ENCODE data around the gene SLC22A12.

The SLC22A12 gene

DNA sequence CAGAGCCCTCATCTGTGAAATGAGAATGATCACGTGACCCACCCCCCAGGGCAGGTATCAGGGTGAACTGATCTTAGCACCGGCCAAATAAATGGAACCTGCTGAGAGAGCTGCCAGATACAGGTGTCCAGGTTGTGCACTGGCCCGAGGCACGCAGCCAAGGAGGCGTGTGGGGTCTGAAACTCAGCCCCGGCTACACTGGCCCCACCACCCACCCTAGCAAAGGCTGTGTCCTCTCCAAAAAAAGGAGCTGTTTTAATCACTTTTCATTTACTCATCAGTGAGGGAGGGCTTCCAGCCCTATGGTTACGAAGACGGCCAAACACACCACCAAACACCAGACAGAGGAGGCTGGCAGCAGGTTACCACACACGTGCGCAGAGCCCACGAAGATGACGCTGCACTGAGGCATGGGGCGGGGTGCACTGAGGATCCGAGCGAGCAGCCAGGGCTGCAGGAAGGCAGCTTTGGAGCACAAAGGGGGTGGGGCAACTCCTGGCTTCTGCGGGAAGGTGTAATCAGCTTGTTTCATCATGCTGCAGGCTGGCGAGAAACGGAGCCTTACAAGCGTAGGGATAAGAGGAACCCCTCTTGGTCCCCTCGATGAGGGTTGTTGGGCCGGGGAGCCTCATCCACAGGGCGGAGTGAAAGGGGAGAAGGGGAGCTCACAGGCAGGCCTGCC is 19.5 kb upstream of the SLC22A12 start:
- no peaks in the 10 kb centered on the region for H3K9me3 ChIP-seq (ENCODE audit: low read depth, low read length)
- H3K27ac ChIP-seq, result no peak overlapping the region
- H3K4me3 ChIP-seq, result no peak overlapping the region
- H3K9ac ChIP-seq (ENCODE audit: insufficient read length), result no peak overlapping the region
- H3K36me3 ChIP-seq (ENCODE audit: insufficient read depth, low read length), result no peaks in the 10 kb centered on the region
- DNase-seq (ENCODE audit: low read depth, low spot score), result no peak
- TF ChIP-seq FOXP2 (optimal IDR thresholded peaks at IDR 0.05; ENCODE audit: control extremely low read depth, extremely low read length, insufficient read depth) (no peak), EZH2 (IDR thresholded peaks at IDR 0.05) (no peak), POLR2AphosphoS5 (IDR thresholded peaks at IDR 0.05; ENCODE audit: borderline replicate concordance, low read depth, low read length) (no peak)

DNA sequence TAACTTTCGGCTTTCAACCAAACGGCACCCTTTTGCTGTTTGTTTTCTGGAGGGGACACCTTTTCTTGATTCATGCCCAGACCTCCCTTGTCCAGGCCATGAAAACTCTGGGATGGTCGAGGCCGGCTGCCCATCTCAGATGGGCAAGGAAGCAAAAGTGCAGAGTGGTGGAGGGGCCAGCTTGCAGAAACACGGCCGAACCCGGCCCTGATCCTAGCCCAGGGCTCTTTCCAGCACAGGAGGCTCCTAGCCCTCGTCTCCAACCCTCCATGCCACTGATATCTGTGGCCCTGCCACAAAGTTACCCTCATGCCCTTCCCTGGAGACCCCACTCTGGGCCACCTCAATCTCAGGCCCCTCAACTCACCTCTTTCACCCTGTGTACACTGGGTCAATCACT is 18.9 kb upstream of the SLC22A12 start:
- no peaks in the 10 kb centered on the region for H3K36me3 ChIP-seq (ENCODE audit: insufficient read depth, low read length)
- H3K9me3 ChIP-seq (ENCODE audit: low read depth, low read length), result no peaks in the 10 kb centered on the region
- H3K9ac ChIP-seq (ENCODE audit: insufficient read length), result no peak overlapping the region
- TF ChIP-seq EZH2 (IDR thresholded peaks at IDR 0.05) (no peak), POLR2AphosphoS5 (IDR thresholded peaks at IDR 0.05; ENCODE audit: borderline replicate concordance, low read depth, low read length) (no peak), FOXP2 (optimal IDR thresholded peaks at IDR 0.05; ENCODE audit: control extremely low read depth, extremely low read length, insufficient read depth) (no peak)
- no peak overlapping the region for H3K27ac ChIP-seq
- no peak for DNase-seq (ENCODE audit: low read depth, low spot score)
- H3K4me3 ChIP-seq, result no peak overlapping the region

DNA sequence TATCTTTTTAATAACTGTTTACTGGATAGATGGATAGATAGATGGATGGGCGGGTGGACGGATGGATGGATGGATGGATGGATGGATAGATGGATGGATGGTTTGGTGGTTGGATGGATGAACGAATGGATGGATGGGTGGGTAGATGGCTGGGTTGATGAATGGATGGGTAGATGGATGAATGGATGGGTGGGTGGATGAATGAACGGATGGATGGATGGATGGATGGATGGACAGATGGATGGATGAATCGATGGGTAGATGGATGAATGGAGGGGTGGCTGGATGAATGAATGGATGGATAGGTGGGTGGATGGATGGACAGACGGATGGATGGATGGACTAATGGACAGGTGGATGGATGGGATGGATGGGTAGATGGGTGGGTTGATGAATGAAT is 13.8 kb upstream of the SLC22A12 start:
- H3K9me3 ChIP-seq (ENCODE audit: low read depth, low read length), result no peaks in the 10 kb centered on the region
- DNase-seq (ENCODE audit: low read depth, low spot score), result no peak
- TF ChIP-seq POLR2AphosphoS5 (IDR thresholded peaks at IDR 0.05; ENCODE audit: borderline replicate concordance, low read depth, low read length) (no peak), EZH2 (IDR thresholded peaks at IDR 0.05) (no peak), FOXP2 (optimal IDR thresholded peaks at IDR 0.05; ENCODE audit: control extremely low read depth, extremely low read length, insufficient read depth) (no peak)
- no peak overlapping the region for H3K4me3 ChIP-seq
- H3K27ac ChIP-seq, result no peak overlapping the region
- no peak overlapping the region for H3K9ac ChIP-seq (ENCODE audit: insufficient read length)
- H3K36me3 ChIP-seq (ENCODE audit: insufficient read depth, low read length), result no peaks in the 10 kb centered on the region

DNA sequence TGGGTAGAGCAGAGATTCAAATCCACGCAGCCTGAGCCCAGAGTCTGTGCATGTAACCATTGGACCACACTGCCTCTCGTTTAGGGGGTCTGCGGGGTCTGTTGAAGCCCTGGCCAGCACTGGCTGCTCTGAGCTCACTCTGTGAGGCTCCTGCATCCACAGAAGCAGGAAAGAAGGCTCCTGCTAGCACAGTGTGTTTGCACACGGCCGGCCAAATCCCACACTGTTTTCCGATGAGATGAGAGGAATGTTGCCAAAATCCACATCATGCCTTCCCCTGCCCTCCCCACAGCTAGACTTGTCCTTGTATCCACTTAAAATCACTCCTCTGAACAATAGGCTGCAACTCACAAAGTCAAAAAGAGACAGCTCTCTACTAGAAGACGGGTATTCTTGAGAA is 10.6 kb upstream of the SLC22A12 start:
- Histone ChIP-seq H3K4me3 (no peak overlapping the region), H3K27ac (no peak overlapping the region), H3K9ac (ENCODE audit: insufficient read length) (no peak overlapping the region), H3K36me3 (ENCODE audit: insufficient read depth, low read length) (no peaks in the 10 kb centered on the region), H3K9me3 (ENCODE audit: low read depth, low read length) (no peaks in the 10 kb centered on the region)
- no peak for TF ChIP-seq EZH2 (IDR thresholded peaks at IDR 0.05)
- no peak for TF ChIP-seq FOXP2 (optimal IDR thresholded peaks at IDR 0.05; ENCODE audit: control extremely low read depth, extremely low read length, insufficient read depth)
- TF ChIP-seq POLR2AphosphoS5 (IDR thresholded peaks at IDR 0.05; ENCODE audit: borderline replicate concordance, low read depth, low read length), result no peak
- no peak for DNase-seq (ENCODE audit: low read depth, low spot score)

DNA sequence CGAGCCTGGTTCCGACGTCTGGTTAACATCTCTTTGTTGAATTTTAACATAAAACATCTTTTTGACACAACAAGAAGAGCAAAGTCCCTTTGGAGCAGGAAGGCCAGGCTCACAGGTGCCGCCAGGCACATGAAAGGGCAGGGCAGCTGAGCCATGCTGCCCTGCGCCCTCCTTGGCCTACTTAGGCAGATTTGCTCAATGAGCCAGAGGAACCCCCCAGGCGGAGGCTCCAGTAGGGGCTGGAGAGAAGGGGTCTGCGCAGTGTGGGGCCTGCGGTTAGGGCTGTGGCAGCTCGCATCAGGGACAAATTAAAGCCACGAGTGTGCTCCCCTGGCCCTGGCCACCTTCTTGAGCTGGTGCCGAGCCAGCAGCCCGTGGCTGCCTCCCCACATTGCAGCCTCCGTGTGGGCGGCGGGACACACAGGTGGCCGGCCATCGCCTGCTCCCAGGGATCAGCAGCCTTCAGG is 9.9 kb upstream of the SLC22A12 start:
- Histone ChIP-seq H3K36me3 (ENCODE audit: insufficient read depth, low read length) (no peaks in the 10 kb centered on the region), H3K27ac (no peak overlapping the region), H3K9me3 (ENCODE audit: low read depth, low read length) (no peaks in the 10 kb centered on the region), H3K9ac (ENCODE audit: insufficient read length) (no peak overlapping the region), H3K4me3 (no peak overlapping the region)
- TF ChIP-seq POLR2AphosphoS5 (IDR thresholded peaks at IDR 0.05; ENCODE audit: borderline replicate concordance, low read depth, low read length), result no peak
- no peak for TF ChIP-seq FOXP2 (optimal IDR thresholded peaks at IDR 0.05; ENCODE audit: control extremely low read depth, extremely low read length, insufficient read depth)
- no peak for TF ChIP-seq EZH2 (IDR thresholded peaks at IDR 0.05)
- DNase-seq (ENCODE audit: low read depth, low spot score), result no peak

DNA sequence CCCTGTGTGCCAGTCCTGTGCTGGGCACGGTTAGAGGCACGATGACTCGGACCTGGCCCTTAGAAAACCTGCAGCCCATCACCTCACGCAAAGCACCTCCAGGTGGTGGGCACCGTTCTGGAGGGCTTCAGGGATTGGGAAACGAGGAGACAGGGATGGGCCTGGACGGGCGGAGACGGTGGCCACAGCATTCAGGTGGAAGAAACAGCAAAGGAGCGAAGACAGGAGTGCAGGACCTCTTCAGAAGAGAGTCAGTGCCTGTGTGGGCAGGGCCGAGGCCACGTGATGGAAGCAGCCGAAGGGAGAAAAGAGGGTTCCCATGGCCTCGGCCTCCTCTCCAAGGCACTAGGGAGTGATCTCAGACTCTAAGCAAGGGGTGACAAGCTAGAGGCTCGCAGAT is 8.1 kb upstream of the SLC22A12 start:
- no peak for TF ChIP-seq FOXP2 (optimal IDR thresholded peaks at IDR 0.05; ENCODE audit: control extremely low read depth, extremely low read length, insufficient read depth)
- no peak for TF ChIP-seq POLR2AphosphoS5 (IDR thresholded peaks at IDR 0.05; ENCODE audit: borderline replicate concordance, low read depth, low read length)
- no peak for TF ChIP-seq EZH2 (IDR thresholded peaks at IDR 0.05)
- H3K9ac ChIP-seq (ENCODE audit: insufficient read length), result no peak overlapping the region

DNA sequence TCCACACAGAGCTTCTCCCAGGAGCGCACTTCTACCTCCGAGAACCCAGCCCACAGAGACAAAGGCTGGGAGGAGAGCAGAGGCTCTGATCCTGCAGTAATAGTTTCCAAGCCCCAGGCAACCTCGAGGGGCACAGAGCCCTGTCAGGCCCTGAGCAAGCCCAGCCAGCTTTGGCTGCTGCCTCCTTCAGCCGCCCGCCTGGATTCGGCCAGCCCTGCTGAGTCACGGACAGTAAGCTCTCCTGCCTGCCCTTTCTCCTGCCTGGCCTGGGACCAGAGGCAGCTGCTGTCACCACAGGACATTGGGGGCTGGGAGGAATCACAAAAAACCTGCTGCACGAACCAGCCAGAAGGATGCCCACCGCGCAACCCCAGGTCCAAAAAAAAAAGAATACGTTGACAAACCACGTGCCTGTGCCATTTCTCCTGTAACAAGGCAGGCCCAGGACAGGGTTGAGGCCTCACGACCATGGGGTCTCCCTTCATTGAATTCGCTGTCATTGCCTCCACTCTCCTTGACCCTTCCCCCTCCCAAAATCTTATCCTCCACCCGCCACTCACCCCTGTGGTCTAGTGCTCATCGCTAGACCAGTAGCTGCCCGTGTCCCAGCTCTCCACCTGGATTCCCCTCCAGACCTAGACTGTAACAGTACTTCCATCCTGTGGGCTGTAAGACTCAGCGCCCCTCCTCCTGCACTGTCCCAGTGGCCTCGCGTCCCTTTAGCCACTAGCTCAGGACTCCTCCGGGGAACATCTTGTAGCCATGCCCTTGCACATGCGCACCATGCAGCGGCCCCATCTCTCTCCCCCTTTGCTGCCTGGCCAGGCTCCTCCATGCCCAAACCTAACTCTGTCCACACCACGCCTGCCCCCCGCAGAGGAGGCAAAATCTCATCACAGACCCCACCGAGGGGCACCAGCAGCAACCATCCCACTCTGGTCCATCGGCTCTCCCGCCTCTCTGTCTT is 7.4 kb upstream of the SLC22A12 start:
- H3K4me3 ChIP-seq, result no peak overlapping the region
- DNase-seq (ENCODE audit: low read depth, low spot score), result no peak
- H3K9ac ChIP-seq (ENCODE audit: insufficient read length), result no peak overlapping the region
- TF ChIP-seq FOXP2 (optimal IDR thresholded peaks at IDR 0.05; ENCODE audit: control extremely low read depth, extremely low read length, insufficient read depth) (no peak), POLR2AphosphoS5 (IDR thresholded peaks at IDR 0.05; ENCODE audit: borderline replicate concordance, low read depth, low read length) (no peak), EZH2 (IDR thresholded peaks at IDR 0.05) (no peak)
- no peak overlapping the region for H3K27ac ChIP-seq
- H3K9me3 ChIP-seq (ENCODE audit: low read depth, low read length), result no peaks in the 10 kb centered on the region
- no peaks in the 10 kb centered on the region for H3K36me3 ChIP-seq (ENCODE audit: insufficient read depth, low read length)

More for the DNA sequence above, 8.1 kb upstream of the SLC22A12 start:
- Histone ChIP-seq H3K36me3 (ENCODE audit: insufficient read depth, low read length) (no peaks in the 10 kb centered on the region), H3K9me3 (ENCODE audit: low read depth, low read length) (no peaks in the 10 kb centered on the region), H3K4me3 (no peak overlapping the region), H3K27ac (no peak overlapping the region)
- no peak for DNase-seq (ENCODE audit: low read depth, low spot score)

DNA sequence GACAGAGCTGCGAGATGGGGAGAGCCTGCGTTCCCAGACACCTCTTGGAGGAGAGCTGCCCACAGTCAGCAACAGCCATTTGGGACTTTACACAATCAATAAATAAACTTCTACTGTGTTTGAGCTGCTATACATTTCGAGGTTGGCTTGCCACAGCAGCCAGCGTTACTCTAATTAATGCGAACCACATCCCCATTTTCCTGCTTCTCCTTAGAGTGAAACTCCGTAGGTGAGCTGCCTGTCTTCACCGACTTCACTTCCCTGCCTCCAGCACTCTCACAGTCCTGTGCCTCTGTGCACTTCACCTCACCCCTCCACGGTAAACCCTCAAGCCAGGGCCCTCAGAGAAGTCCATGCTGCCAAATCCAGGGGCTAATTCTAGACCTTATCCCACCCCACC is 5.9 kb upstream of the SLC22A12 start:
- Histone ChIP-seq H3K36me3 (ENCODE audit: insufficient read depth, low read length) (no peaks in the 10 kb centered on the region), H3K4me3 (no peak overlapping the region), H3K27ac (no peak overlapping the region), H3K9me3 (ENCODE audit: low read depth, low read length) (no peaks in the 10 kb centered on the region), H3K9ac (ENCODE audit: insufficient read length) (no peak overlapping the region)
- no peak for TF ChIP-seq EZH2 (IDR thresholded peaks at IDR 0.05)
- no peak for TF ChIP-seq POLR2AphosphoS5 (IDR thresholded peaks at IDR 0.05; ENCODE audit: borderline replicate concordance, low read depth, low read length)
- no peak for TF ChIP-seq FOXP2 (optimal IDR thresholded peaks at IDR 0.05; ENCODE audit: control extremely low read depth, extremely low read length, insufficient read depth)
- DNase-seq (ENCODE audit: low read depth, low spot score), result no peak
